H9 (cell line): Measurements from ENCODE around the gene MYLK. TPM values are rescaled to one million over a fixed set of nuclear protein-coding genes. Genes with fewer than 3 reads are reported as not detected.

Experiments
- DNase-seq: peaks from one replicate; pipeline ENCODE4 v3.0.0-alpha.2; 2017
- H2AFZ ChIP-seq: one replicate; pipeline ENCODE4 v1.6.1; 2013; ENCODE audit warnings: mild to moderate bottlenecking, low read length, control low read depth, moderate library complexity
- H2AK5ac ChIP-seq: 2 replicates; pipeline ENCODE4 v1.6.1; 2013; ENCODE audit warnings: low read length, control low read depth, mixed read lengths; ENCODE audit not compliant: insufficient read length
- H2BK120ac ChIP-seq: one replicate; pipeline ENCODE4 v1.6.1; 2013; ENCODE audit warnings: low read depth, mild to moderate bottlenecking, low read length, control low read depth, inconsistent platforms; ENCODE audit not compliant: poor library complexity, severe bottlenecking
- H2BK12ac ChIP-seq: 2 replicates; pipeline ENCODE4 v1.6.1; 2013; ENCODE audit warnings: low read length, control low read depth, mixed read lengths, low read depth; ENCODE audit not compliant: insufficient read length
- H2BK15ac ChIP-seq: 2 replicates; pipeline ENCODE4 v1.6.1; 2013; ENCODE audit warnings: low read depth, low read length, control low read depth
- H2BK20ac ChIP-seq: one replicate; pipeline ENCODE4 v1.6.1; 2013; ENCODE audit warnings: low read depth, mild to moderate bottlenecking, low read length, control low read depth, inconsistent platforms; ENCODE audit not compliant: poor library complexity, severe bottlenecking
- H2BK5ac ChIP-seq: 2 replicates; pipeline ENCODE4 v1.6.1; 2013; ENCODE audit warnings: low read length, control low read depth, mixed read lengths; ENCODE audit not compliant: insufficient read length
- H3K14ac ChIP-seq: 2 replicates; pipeline ENCODE4 v1.6.1; 2013; ENCODE audit warnings: low read length, control low read depth; ENCODE audit not compliant: insufficient read depth
- H3K18ac ChIP-seq: 2 replicates; pipeline ENCODE4 v1.6.1; 2013; ENCODE audit warnings: low read depth, mild to moderate bottlenecking, mixed read lengths, low read length, control low read depth; ENCODE audit not compliant: insufficient read length
- H3K23ac ChIP-seq: 2 replicates; pipeline ENCODE4 v1.6.1; 2013; ENCODE audit warnings: low read length, control low read depth, mixed read lengths, low read depth; ENCODE audit not compliant: insufficient read length
- H3K23me2 ChIP-seq: 2 replicates; pipeline ENCODE4 v1.6.1; 2013; ENCODE audit warnings: low read depth, mild to moderate bottlenecking, mixed read lengths, low read length, control low read depth; ENCODE audit not compliant: insufficient read length, poor library complexity, severe bottlenecking
- H3K27ac ChIP-seq: 2 replicates; pipeline ENCODE4 v1.5.1; 2013; ENCODE audit warnings: low read length, control low read depth, mixed read lengths, low read depth; ENCODE audit not compliant: insufficient read length
- H3K27me3 ChIP-seq: 2 replicates; pipeline ENCODE4 v1.6.1; 2013; ENCODE audit warnings: low read length, control low read depth, inconsistent platforms; ENCODE audit not compliant: insufficient read depth
- H3K4ac ChIP-seq: 2 replicates; pipeline ENCODE4 v1.6.1; 2013; ENCODE audit warnings: low read depth, mild to moderate bottlenecking, control low read depth, inconsistent platforms, low read length, moderate library complexity
- H3K4me1 ChIP-seq: 2 replicates; pipeline ENCODE4 v1.6.1; 2013; ENCODE audit warnings: low read length, control low read depth, inconsistent platforms; ENCODE audit not compliant: insufficient read depth
- H3K4me2 ChIP-seq: 2 replicates; pipeline ENCODE4 v1.6.1; 2013; ENCODE audit warnings: low read length, control low read depth, mixed read lengths; ENCODE audit not compliant: insufficient read length, insufficient read depth
- H3K56ac ChIP-seq: 2 replicates; pipeline ENCODE4 v1.6.1; 2013; ENCODE audit warnings: low read depth, mild to moderate bottlenecking, mixed read lengths, low read length, control low read depth; ENCODE audit not compliant: insufficient read length
- H3K79me1 ChIP-seq: 2 replicates; pipeline ENCODE4 v1.6.1; 2013; ENCODE audit warnings: low read depth, mild to moderate bottlenecking, moderate library complexity, low read length, control low read depth, inconsistent platforms; ENCODE audit not compliant: insufficient read depth, poor library complexity, severe bottlenecking
- H3K79me2 ChIP-seq: 2 replicates; pipeline ENCODE4 v1.6.1; 2013; ENCODE audit warnings: low read length, control low read depth, inconsistent platforms; ENCODE audit not compliant: insufficient read depth
- H3K9ac ChIP-seq: 2 replicates; pipeline ENCODE4 v1.6.1; 2013; ENCODE audit warnings: low read length, control low read depth, mixed read lengths; ENCODE audit not compliant: insufficient read length; ENCODE audit errors: extremely low read depth
- H3K9me3 ChIP-seq: one replicate; pipeline ENCODE4 v1.6.1; 2013; ENCODE audit warnings: low read depth, low read length, inconsistent platforms; ENCODE audit not compliant: control insufficient read depth
- H3T11ph ChIP-seq: one replicate; pipeline ENCODE4 v1.6.1; 2013; ENCODE audit warnings: mild to moderate bottlenecking, low read length, control low read depth, inconsistent platforms
- H4K20me1 ChIP-seq: one replicate; pipeline ENCODE4 v1.6.1; 2013; ENCODE audit not compliant: control insufficient read depth, insufficient read length, insufficient read depth
- H4K5ac ChIP-seq: 2 replicates; pipeline ENCODE4 v1.6.1; 2013; ENCODE audit warnings: low read depth, mild to moderate bottlenecking, mixed read lengths, low read length, control low read depth; ENCODE audit not compliant: insufficient read length
- H4K8ac ChIP-seq: replicated peaks from 2 replicates; pipeline ENCODE4 v1.6.1; 2013; ENCODE audit warnings: low read length, control low read depth, mixed read lengths, low read depth; ENCODE audit not compliant: insufficient read length
- H4K91ac ChIP-seq: 2 replicates; pipeline ENCODE4 v1.6.1; 2013; ENCODE audit warnings: low read depth, mild to moderate bottlenecking, moderate library complexity, mixed read lengths, low read length, control low read depth; ENCODE audit not compliant: insufficient read length
- H3K27ac Mint-ChIP-seq, 3 experiments: 2 replicates in 2 of 3; 3 replicates in 1 of 3; pipeline ENCODE4 v1.8.0; 2020 to 2021; ENCODE audit warnings: mixed read lengths in 3 of 3, mild to moderate bottlenecking in 1 of 3, moderate library complexity in 1 of 3
- H3K27me3 Mint-ChIP-seq: 2 replicates; pipeline ENCODE4 v1.8.0; 2021; ENCODE audit warnings: low read depth, mild to moderate bottlenecking, moderate library complexity, mixed read lengths
- H3K36me3 Mint-ChIP-seq, 3 experiments: 2 replicates in 2 of 3; 3 replicates in 1 of 3; pipeline ENCODE4 v1.8.0; 2020 to 2021; ENCODE audit warnings: low read depth in 3 of 3, mixed read lengths in 3 of 3; ENCODE audit not compliant: insufficient read depth in 1 of 3
- H3K4me1 Mint-ChIP-seq, 2 experiments: 2 replicates each; pipeline ENCODE4 v1.8.0; 2020; ENCODE audit warnings: mixed read lengths in 2 of 2
- H3K4me3 Mint-ChIP-seq, 2 experiments: 2 replicates in 1 of 2; 3 replicates in 1 of 2; pipeline ENCODE4 v1.8.0; 2020 to 2021; ENCODE audit warnings: mild to moderate bottlenecking in 2 of 2, mixed read lengths in 2 of 2, moderate library complexity in 1 of 2
- H3K9me3 Mint-ChIP-seq, 2 experiments: 2 replicates in 1 of 2; 3 replicates in 1 of 2; pipeline ENCODE4 v1.8.0; 2020; ENCODE audit warnings: mild to moderate bottlenecking in 2 of 2, mixed read lengths in 2 of 2, moderate library complexity in 1 of 2
- CTCF ChIP-seq: fragments of 200-600 bp; sonication (generic); conservative IDR thresholded peaks from 3 replicates; pipeline ENCODE4 v1.8.0; 2021; ENCODE audit warnings: antibody characterized with exemption, mild to moderate bottlenecking
- WGBS: extraction: QIAGEN DNeasy Blood & Tissue Kit; methylation state at CpG from one replicate; pipeline ENCODE4 v1.1.7; 2013; ENCODE audit warnings: missing lambda C conversion rate, low lambda C conversion rate, mixed read lengths; ENCODE audit not compliant: insufficient read length; ENCODE audit errors: extremely low coverage; 5-methylcytosine and 5-hydroxymethylcytosine counted together
- total RNA-seq: library from RNA; stranded (reverse); gene quantifications from 2 replicates; pipeline ENCODE4 v1.2.1, GENCODE V29; 2021

The MYLK gene
- total RNA-seq, 1 experiment from 2014 or later, result 10.1 TPM

GRCh38 chr3:123783811-123784210, 100.3 kb downstream of the MYLK start:
- H3K79me2 ChIP-seq, result no peaks in the 10 kb centered on the region
- no peak overlapping the region for H3K18ac ChIP-seq
- peaks cover 0 to 4% of the 10 kb centered on the region in 2 experiments; a peak in 2 of 4 replicates for H3K4me1 Mint-ChIP-seq

More at GRCh38 chr3:123783811-123784210, 100.3 kb downstream of the MYLK start:
- no peak for DNase-seq
- Histone ChIP-seq H3K27ac (no peak overlapping the region), H4K5ac (no peak overlapping the region), H2BK15ac (no peak overlapping the region), H4K91ac (no peak overlapping the region), H4K20me1 (no peaks in the 10 kb centered on the region), H2BK20ac (no peak overlapping the region), H2AK5ac (no peak overlapping the region), H3K4ac (no peak overlapping the region), H3K4me1 (no peaks in the 10 kb centered on the region; the same call in 1 of the 2 replicates), H3K9me3 (no peaks in the 10 kb centered on the region), H3K27me3 (no peaks in the 10 kb centered on the region), H2BK120ac (no peak overlapping the region), H3K56ac (no peak overlapping the region), H2BK12ac (no peak overlapping the region), H2BK5ac (no peak overlapping the region), H3K14ac (no peak overlapping the region), H3K4me2 (no peak overlapping the region), H3K9ac (no peak overlapping the region), H3T11ph (no peak overlapping the region), H2AFZ (no peak overlapping the region), H3K23me2 (no peaks in the 10 kb centered on the region), H3K79me1 (no peaks in the 10 kb centered on the region), H3K23ac (no peak overlapping the region), H4K8ac (no peak overlapping the region)
- Mint-ChIP-seq H3K36me3 (no peaks in the 10 kb centered on the region), H3K27ac (no peak overlapping the region), H3K4me3 (no peak overlapping the region), H3K9me3 (no peaks in the 10 kb centered on the region), H3K27me3 (no peaks in the 10 kb centered on the region; the same call in 1 of the 2 replicates)
- TF ChIP-seq CTCF, result no peak
- WGBS, result no CpG with 5 or more reads among the region's 4 CpGs
